ENCODE results near the gene FOXI3. TPM values are rescaled to one million over a fixed set of nuclear protein-coding genes. Genes with fewer than 3 reads are reported as not detected.

Gene FOXI3
- not detected for total RNA-seq
- polyA plus RNA-seq: not detected

DNA sequence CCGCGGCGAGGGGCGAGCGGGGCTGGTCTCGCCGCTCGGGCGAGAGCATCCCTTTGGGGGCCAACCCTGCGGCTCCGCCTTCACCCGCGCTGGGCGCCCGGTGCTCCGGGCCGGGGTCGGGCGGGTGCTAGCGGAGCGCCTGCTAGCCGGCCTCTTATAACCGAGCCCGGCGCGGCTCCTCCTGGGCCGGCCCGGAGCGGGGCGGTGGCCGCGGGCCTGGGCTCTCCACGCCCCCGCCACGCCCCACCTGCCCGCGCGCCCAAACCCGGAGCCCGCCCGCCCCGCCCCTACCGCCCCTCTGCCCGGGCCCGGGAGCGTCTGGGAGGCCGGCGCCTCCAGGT is at the start of gene FOXI3:
FOXI3 (minus strand) TSS at position 129 of the 341 bp plus-strand sequence. CDS start 158 bp downstream, outside the sequence.
- DNase-seq: no peak
- peaks cover 0 to 4% of the 10 kb centered on the region in 2 experiments for H3K9me3 ChIP-seq (ENCODE audit: control insufficient read depth in 2 of 2, low read length in 2 of 2)
- Mint-ChIP-seq H3K4me3 (peak within 1 kb of the TSS; percentile 74 to 88 (median 83)), H3K27ac (peak within 1 kb of the TSS in 1 of 3 donors; percentile 34), H3K36me3 (no peaks in the 10 kb centered on the region), H3K4me1 (peaks cover 2 to 15% (median 7%) of the 10 kb centered on the region in 4 donors), H3K27me3 (peaks cover 80% of the 10 kb centered on the region), H3K9me3 (peaks cover 0 to 3% (median 0%) of the 10 kb centered on the region in 7 donors)
- H3K27ac ChIP-seq (ENCODE audit: insufficient read depth, low read length, poor library complexity, severe bottlenecking): no peak within 1 kb of the TSS
- H3K36me3 ChIP-seq (ENCODE audit: control insufficient read depth, insufficient read depth, low read length): no peaks in the 10 kb centered on the region
- H3K4me1 ChIP-seq (ENCODE audit: control insufficient read depth, insufficient read depth, low read length, poor library complexity, severe bottlenecking): peaks cover 10% of the 10 kb centered on the region
- no peak for ATAC-seq (ENCODE audit: low read depth in 2 of 2)
- peaks cover 41% of the 10 kb centered on the region for H3K27me3 ChIP-seq (ENCODE audit: control insufficient read depth, insufficient read depth, low read length)
- peak within 1 kb of the TSS; percentile 52 for H3K4me3 ChIP-seq (ENCODE audit: low read depth, low read length)

- ATAC-seq (ENCODE audit: low read depth in 2 of 2) (no peak), DNase-seq (no peak)
- no peaks in the 10 kb centered on the region for H3K36me3 ChIP-seq (ENCODE audit: control insufficient read depth, insufficient read depth, low read length)
- peaks cover 2% of the 10 kb centered on the region for H3K27me3 ChIP-seq (ENCODE audit: control insufficient read depth, insufficient read depth, low read length)
- Mint-ChIP-seq H3K9me3 (peaks cover 0 to 9% (median 4%) of the 10 kb centered on the region in 7 donors), H3K4me3 (no peak overlapping the region), H3K27me3 (no peaks in the 10 kb centered on the region), H3K4me1 (no peaks in the 10 kb centered on the region), H3K27ac (peak overlapping the region in 1 of 3 donors; percentile 10), H3K36me3 (no peaks in the 10 kb centered on the region)
- no peak overlapping the region for H3K4me3 ChIP-seq (ENCODE audit: low read depth, low read length)
- no peak overlapping the region for H3K27ac ChIP-seq (ENCODE audit: insufficient read depth, low read length, poor library complexity, severe bottlenecking)
- H3K9me3 ChIP-seq (ENCODE audit: control insufficient read depth in 2 of 2, low read length in 2 of 2): peaks cover 0 to 4% of the 10 kb centered on the region in 2 experiments
- H3K4me1 ChIP-seq (ENCODE audit: control insufficient read depth, insufficient read depth, low read length, poor library complexity, severe bottlenecking): no peaks in the 10 kb centered on the region
These were observed 48.2 kb upstream of the FOXI3 start for GRCh38 chr2:88500691-88501090.

- ATAC-seq (ENCODE audit: low read depth in 2 of 2): no peak
- H3K27me3 Mint-ChIP-seq: peaks cover 6% of the 10 kb centered on the region
- no peak overlapping the region for H3K4me3 Mint-ChIP-seq
- peaks cover 0 to 4% of the 10 kb centered on the region in 2 experiments for H3K9me3 ChIP-seq (ENCODE audit: control insufficient read depth in 2 of 2, low read length in 2 of 2)
- H3K27ac ChIP-seq (ENCODE audit: insufficient read depth, low read length, poor library complexity, severe bottlenecking): no peak overlapping the region
- no peaks in the 10 kb centered on the region for H3K36me3 Mint-ChIP-seq
- peaks cover 2% of the 10 kb centered on the region for H3K27me3 ChIP-seq (ENCODE audit: control insufficient read depth, insufficient read depth, low read length)
- no peaks in the 10 kb centered on the region for H3K4me1 Mint-ChIP-seq
- no peak for DNase-seq
- no peak overlapping the region for H3K4me3 ChIP-seq (ENCODE audit: low read depth, low read length)
- no peaks in the 10 kb centered on the region for H3K36me3 ChIP-seq (ENCODE audit: control insufficient read depth, insufficient read depth, low read length)
- no peak overlapping the region for H3K27ac Mint-ChIP-seq
- peaks cover 0 to 9% (median 1%) of the 10 kb centered on the region in 7 donors for H3K9me3 Mint-ChIP-seq
- no peaks in the 10 kb centered on the region for H3K4me1 ChIP-seq (ENCODE audit: control insufficient read depth, insufficient read depth, low read length, poor library complexity, severe bottlenecking)
These were observed 46.7 kb upstream of the FOXI3 start for GRCh38 chr2:88499204-88499603.

DNA sequence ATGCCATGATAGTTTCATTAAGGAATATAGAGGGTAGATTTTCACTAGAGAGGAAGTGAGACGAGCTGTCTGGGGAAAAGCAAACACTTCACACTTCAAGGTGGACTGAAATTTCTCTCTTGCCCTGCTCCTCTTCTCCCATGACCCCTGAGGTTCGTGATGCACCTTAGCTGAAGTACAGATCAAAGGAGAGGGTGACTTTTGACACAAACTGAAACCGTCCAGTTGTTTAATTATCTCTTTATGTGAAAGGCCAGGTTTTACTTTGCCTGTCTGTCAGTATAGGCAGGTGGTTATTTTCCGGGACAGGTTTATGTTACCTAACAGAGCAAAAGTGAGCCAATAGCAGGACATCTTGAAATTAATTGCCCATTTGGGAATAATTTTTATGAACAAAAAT is 41.0 kb upstream of the FOXI3 start:
- H3K36me3 Mint-ChIP-seq: no peaks in the 10 kb centered on the region
- Histone ChIP-seq H3K4me1 (ENCODE audit: control insufficient read depth, insufficient read depth, low read length, poor library complexity, severe bottlenecking) (no peaks in the 10 kb centered on the region), H3K27ac (ENCODE audit: insufficient read depth, low read length, poor library complexity, severe bottlenecking) (no peak overlapping the region), H3K4me3 (ENCODE audit: low read depth, low read length) (no peak overlapping the region), H3K27me3 (ENCODE audit: control insufficient read depth, insufficient read depth, low read length) (peaks cover 3% of the 10 kb centered on the region), H3K9me3 (ENCODE audit: control insufficient read depth in 2 of 2, low read length in 2 of 2) (no peaks in the 10 kb centered on the region), H3K36me3 (ENCODE audit: control insufficient read depth, insufficient read depth, low read length) (no peaks in the 10 kb centered on the region)
- H3K27ac Mint-ChIP-seq: no peak overlapping the region
- no peaks in the 10 kb centered on the region for H3K4me1 Mint-ChIP-seq
- ATAC-seq (ENCODE audit: low read depth in 2 of 2) (no peak), DNase-seq (no peak)
- peaks cover 6% of the 10 kb centered on the region for H3K27me3 Mint-ChIP-seq
- H3K4me3 Mint-ChIP-seq: no peak overlapping the region
- H3K9me3 Mint-ChIP-seq: peaks cover 0 to 2% (median 0%) of the 10 kb centered on the region in 7 donors

- Histone ChIP-seq H3K36me3 (ENCODE audit: control insufficient read depth, insufficient read depth, low read length) (no peaks in the 10 kb centered on the region), H3K27me3 (ENCODE audit: control insufficient read depth, insufficient read depth, low read length) (peaks cover 3% of the 10 kb centered on the region), H3K27ac (ENCODE audit: insufficient read depth, low read length, poor library complexity, severe bottlenecking) (no peak overlapping the region), H3K9me3 (ENCODE audit: control insufficient read depth in 2 of 2, low read length in 2 of 2) (no peaks in the 10 kb centered on the region), H3K4me1 (ENCODE audit: control insufficient read depth, insufficient read depth, low read length, poor library complexity, severe bottlenecking) (no peaks in the 10 kb centered on the region), H3K4me3 (ENCODE audit: low read depth, low read length) (no peak overlapping the region)
- peaks cover 0 to 2% (median 0%) of the 10 kb centered on the region in 7 donors for H3K9me3 Mint-ChIP-seq
- H3K4me1 Mint-ChIP-seq: no peaks in the 10 kb centered on the region
- DNase-seq (no peak), ATAC-seq (ENCODE audit: low read depth in 2 of 2) (no peak)
- peaks cover 6% of the 10 kb centered on the region for H3K27me3 Mint-ChIP-seq
- H3K27ac Mint-ChIP-seq: no peak overlapping the region
- H3K36me3 Mint-ChIP-seq: no peaks in the 10 kb centered on the region
- H3K4me3 Mint-ChIP-seq: no peak overlapping the region
These were observed 39.5 kb upstream of the FOXI3 start for GRCh38 chr2:88492002-88492401.

GRCh38 chr2:88489181-88489580 is 36.7 kb upstream of the FOXI3 start:
- H3K27ac ChIP-seq (ENCODE audit: insufficient read depth, low read length, poor library complexity, severe bottlenecking): no peak overlapping the region
- no peaks in the 10 kb centered on the region for H3K4me1 ChIP-seq (ENCODE audit: control insufficient read depth, insufficient read depth, low read length, poor library complexity, severe bottlenecking)
- ATAC-seq (ENCODE audit: low read depth in 2 of 2): no peak
- no peak overlapping the region for H3K27ac Mint-ChIP-seq
- peaks cover 0 to 2% (median 0%) of the 10 kb centered on the region in 7 donors for H3K9me3 Mint-ChIP-seq
- H3K36me3 Mint-ChIP-seq: no peaks in the 10 kb centered on the region
- DNase-seq: no peak
- no peaks in the 10 kb centered on the region for H3K27me3 Mint-ChIP-seq
- no peak overlapping the region for H3K4me3 ChIP-seq (ENCODE audit: low read depth, low read length)
- H3K36me3 ChIP-seq (ENCODE audit: control insufficient read depth, insufficient read depth, low read length): no peaks in the 10 kb centered on the region
- no peak overlapping the region for H3K4me3 Mint-ChIP-seq
- no peaks in the 10 kb centered on the region for H3K4me1 Mint-ChIP-seq
- peaks cover 3% of the 10 kb centered on the region for H3K27me3 ChIP-seq (ENCODE audit: control insufficient read depth, insufficient read depth, low read length)
- no peaks in the 10 kb centered on the region for H3K9me3 ChIP-seq (ENCODE audit: control insufficient read depth in 2 of 2, low read length in 2 of 2)

- no peak overlapping the region for H3K27ac Mint-ChIP-seq
- no peaks in the 10 kb centered on the region for H3K4me1 Mint-ChIP-seq
- H3K9me3 Mint-ChIP-seq: peaks cover 0 to 4% (median 0%) of the 10 kb centered on the region in 7 donors
- H3K9me3 ChIP-seq (ENCODE audit: control insufficient read depth in 2 of 2, low read length in 2 of 2): no peaks in the 10 kb centered on the region
- no peaks in the 10 kb centered on the region for H3K36me3 ChIP-seq (ENCODE audit: control insufficient read depth, insufficient read depth, low read length)
- H3K36me3 Mint-ChIP-seq: no peaks in the 10 kb centered on the region
- no peak for DNase-seq
- H3K27me3 ChIP-seq (ENCODE audit: control insufficient read depth, insufficient read depth, low read length): no peaks in the 10 kb centered on the region
- ATAC-seq (ENCODE audit: low read depth in 2 of 2): no peak
- no peak overlapping the region for H3K27ac ChIP-seq (ENCODE audit: insufficient read depth, low read length, poor library complexity, severe bottlenecking)
- peaks cover 6% of the 10 kb centered on the region for H3K27me3 Mint-ChIP-seq
- H3K4me3 Mint-ChIP-seq: no peak overlapping the region
- no peaks in the 10 kb centered on the region for H3K4me1 ChIP-seq (ENCODE audit: control insufficient read depth, insufficient read depth, low read length, poor library complexity, severe bottlenecking)
- no peak overlapping the region for H3K4me3 ChIP-seq (ENCODE audit: low read depth, low read length)
These were observed 30.7 kb upstream of the FOXI3 start for GRCh38 chr2:88483200-88483599.

DNA sequence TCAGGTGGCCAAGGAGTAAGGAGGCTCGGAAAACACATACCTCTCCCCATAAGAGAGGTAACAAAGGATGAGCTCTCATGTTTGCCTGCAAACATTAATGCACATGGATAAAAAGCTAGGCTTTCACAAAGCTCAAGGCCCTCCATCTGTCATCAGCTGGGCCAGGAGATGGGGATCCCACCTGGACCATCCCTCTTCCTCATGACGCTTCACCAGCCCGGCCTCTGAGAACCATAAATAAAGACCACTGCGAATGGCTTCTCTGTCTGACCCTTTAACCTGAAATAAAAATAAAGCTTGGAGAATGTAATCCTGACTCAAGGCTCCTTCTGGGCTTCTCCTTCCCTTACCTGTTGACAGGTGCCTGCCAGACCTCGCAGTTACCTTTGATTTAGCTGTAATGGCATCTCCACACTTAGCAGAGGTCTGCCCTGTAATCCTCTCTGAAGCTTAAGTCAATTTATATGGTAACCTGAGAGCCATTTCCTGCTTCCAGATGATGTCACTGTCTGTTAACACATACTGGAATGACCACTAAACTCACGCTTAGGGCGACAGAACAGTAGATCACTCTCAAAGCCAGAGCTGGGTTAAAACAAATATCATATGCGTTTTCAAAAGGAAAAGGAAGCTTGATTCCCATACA is 29.3 kb upstream of the FOXI3 start:
- no peaks in the 10 kb centered on the region for H3K36me3 ChIP-seq (ENCODE audit: control insufficient read depth, insufficient read depth, low read length)
- Mint-ChIP-seq H3K4me3 (no peak overlapping the region), H3K9me3 (peaks cover 0 to 4% (median 0%) of the 10 kb centered on the region in 7 donors), H3K27me3 (peaks cover 8% of the 10 kb centered on the region), H3K4me1 (no peaks in the 10 kb centered on the region), H3K36me3 (no peaks in the 10 kb centered on the region), H3K27ac (no peak overlapping the region)
- H3K4me3 ChIP-seq (ENCODE audit: low read depth, low read length): no peak overlapping the region
- H3K9me3 ChIP-seq (ENCODE audit: control insufficient read depth in 2 of 2, low read length in 2 of 2): no peaks in the 10 kb centered on the region
- H3K4me1 ChIP-seq (ENCODE audit: control insufficient read depth, insufficient read depth, low read length, poor library complexity, severe bottlenecking): no peaks in the 10 kb centered on the region
- H3K27ac ChIP-seq (ENCODE audit: insufficient read depth, low read length, poor library complexity, severe bottlenecking): no peak overlapping the region
- ATAC-seq (ENCODE audit: low read depth in 2 of 2) (no peak), DNase-seq (no peak)
- no peaks in the 10 kb centered on the region for H3K27me3 ChIP-seq (ENCODE audit: control insufficient read depth, insufficient read depth, low read length)
